Measurements from ENCODE around the gene HTR7. TPM values are rescaled to one million over a fixed set of nuclear protein-coding genes. Genes with fewer than 3 reads are reported as not detected.
A peak's percentile ranks its signal among the peaks of the same experiment; 100 is the strongest.

The HTR7 gene
- total RNA-seq, 1 experiment from 2014 or later: 0.62 TPM

DNA sequence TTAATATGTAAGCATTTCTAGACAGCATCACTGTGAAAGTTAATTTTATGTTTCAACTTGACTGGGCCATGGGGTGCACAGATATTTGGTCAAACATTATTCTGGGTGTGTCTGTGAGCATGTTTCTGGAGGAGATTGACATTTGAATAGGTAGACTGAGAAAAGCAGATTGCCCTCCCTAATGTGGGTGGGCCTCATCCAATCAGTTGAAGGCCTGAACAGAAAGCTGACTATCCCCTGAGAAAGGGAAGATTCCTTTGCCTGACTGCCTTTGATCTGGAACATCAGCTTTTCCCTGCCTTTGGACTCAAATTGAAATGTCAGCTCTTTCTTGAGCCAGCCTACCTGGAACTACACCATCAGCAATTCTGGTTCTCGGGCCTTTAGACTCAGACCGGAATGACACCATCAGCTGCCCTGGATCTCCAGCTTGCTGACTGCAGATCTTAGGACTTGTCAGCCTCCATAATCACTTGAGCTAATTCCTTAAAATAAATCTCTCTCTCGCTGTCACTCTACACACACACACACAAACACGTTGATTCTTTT is 8.3 kb upstream of the HTR7 start:
- no peak overlapping the region for H3K27ac ChIP-seq (ENCODE audit: low read length)
- H2AFZ ChIP-seq (ENCODE audit: low read length): no peak overlapping the region
- TF ChIP-seq, protein P1, sequence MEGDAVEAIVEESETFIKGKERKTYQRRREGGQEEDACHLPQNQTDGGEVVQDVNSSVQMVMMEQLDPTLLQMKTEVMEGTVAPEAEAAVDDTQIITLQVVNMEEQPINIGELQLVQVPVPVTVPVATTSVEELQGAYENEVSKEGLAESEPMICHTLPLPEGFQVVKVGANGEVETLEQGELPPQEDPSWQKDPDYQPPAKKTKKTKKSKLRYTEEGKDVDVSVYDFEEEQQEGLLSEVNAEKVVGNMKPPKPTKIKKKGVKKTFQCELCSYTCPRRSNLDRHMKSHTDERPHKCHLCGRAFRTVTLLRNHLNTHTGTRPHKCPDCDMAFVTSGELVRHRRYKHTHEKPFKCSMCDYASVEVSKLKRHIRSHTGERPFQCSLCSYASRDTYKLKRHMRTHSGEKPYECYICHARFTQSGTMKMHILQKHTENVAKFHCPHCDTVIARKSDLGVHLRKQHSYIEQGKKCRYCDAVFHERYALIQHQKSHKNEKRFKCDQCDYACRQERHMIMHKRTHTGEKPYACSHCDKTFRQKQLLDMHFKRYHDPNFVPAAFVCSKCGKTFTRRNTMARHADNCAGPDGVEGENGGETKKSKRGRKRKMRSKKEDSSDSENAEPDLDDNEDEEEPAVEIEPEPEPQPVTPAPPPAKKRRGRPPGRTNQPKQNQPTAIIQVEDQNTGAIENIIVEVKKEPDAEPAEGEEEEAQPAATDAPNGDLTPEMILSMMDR (conservative IDR thresholded peaks at IDR 0.05; ENCODE audit: low read depth, low read length): no peak
- TF ChIP-seq EZH2phosphoT487 (IDR thresholded peaks at IDR 0.05; ENCODE audit: borderline replicate concordance, low read length): no peak
- TF ChIP-seq EZH2 (IDR thresholded peaks at IDR 0.05; ENCODE audit: low read length, unreplicated experiment): no peak
- no peaks in the 10 kb centered on the region for H3K4me1 ChIP-seq (ENCODE audit: insufficient read depth, low read length)
- POLR2A ChIA-PET (ENCODE audit: unreplicated experiment): no interaction called here
- H3K27me3 ChIP-seq (ENCODE audit: low read length): no peaks in the 10 kb centered on the region
- no peaks in the 10 kb centered on the region for H4K20me1 ChIP-seq (ENCODE audit: low read length)
- H3K4me3 ChIP-seq (ENCODE audit: low read length): no peak overlapping the region
- ATAC-seq: no peak
- no peaks in the 10 kb centered on the region for H3K9me3 ChIP-seq (ENCODE audit: low read length)
- no peaks in the 10 kb centered on the region for H3F3A ChIP-seq (ENCODE audit: low read length, unreplicated experiment)
- H3K9ac ChIP-seq (ENCODE audit: low read length): no peak overlapping the region
- CTCF ChIA-PET: interaction anchor here (0.7 kb wide), 1 partner anchor 202 kb away, joined by 9 read pairs; no protein-coding TSS in a partner anchor
- DNase-seq: no peak
- no peaks in the 10 kb centered on the region for H3K9me2 ChIP-seq (replicated peaks; ENCODE audit: low read length)
- H3K4me2 ChIP-seq (ENCODE audit: low read length): no peak overlapping the region
- intact Hi-C loops (cut with micrococcal nuclease): no loop called here
- BruUV-seq (replicated peaks): no TSS peak
- no peaks in the 10 kb centered on the region for H3K79me2 ChIP-seq (ENCODE audit: low read length)
- H3K36me3 ChIP-seq (ENCODE audit: low read depth, low read length): no peaks in the 10 kb centered on the region

GRCh38 chr10:90865401-90865800 is 7.6 kb upstream of the HTR7 start:
- Histone ChIP-seq H3K79me2 (ENCODE audit: low read length) (no peaks in the 10 kb centered on the region), H3K4me2 (ENCODE audit: low read length) (no peak overlapping the region), H3K27me3 (ENCODE audit: low read length) (no peaks in the 10 kb centered on the region), H3K9me2 (replicated peaks; ENCODE audit: low read length) (no peaks in the 10 kb centered on the region), H3K4me3 (ENCODE audit: low read length) (no peak overlapping the region), H3F3A (ENCODE audit: low read length, unreplicated experiment) (no peaks in the 10 kb centered on the region), H3K36me3 (ENCODE audit: low read depth, low read length) (no peaks in the 10 kb centered on the region), H3K9ac (ENCODE audit: low read length) (no peak overlapping the region), H2AFZ (ENCODE audit: low read length) (no peak overlapping the region), H3K4me1 (ENCODE audit: insufficient read depth, low read length) (no peaks in the 10 kb centered on the region), H3K27ac (ENCODE audit: low read length) (no peak overlapping the region), H4K20me1 (ENCODE audit: low read length) (no peaks in the 10 kb centered on the region), H3K9me3 (ENCODE audit: low read length) (no peaks in the 10 kb centered on the region)
- ChIA-PET CTCF (interaction anchor here (0.7 kb wide), 1 partner anchor 202 kb away, joined by 9 read pairs; no protein-coding TSS in a partner anchor), POLR2A (ENCODE audit: unreplicated experiment) (no interaction called here)
- TF ChIP-seq, protein P1 (conservative IDR thresholded peaks at IDR 0.05; ENCODE audit: low read depth, low read length): peak; percentile 52
- TF ChIP-seq EZH2phosphoT487 (IDR thresholded peaks at IDR 0.05; ENCODE audit: borderline replicate concordance, low read length): no peak
- ATAC-seq (no peak), DNase-seq (peak; percentile 15)
- intact Hi-C loops (cut with micrococcal nuclease): no loop called here
- no TSS peak for BruUV-seq (replicated peaks)

DNA sequence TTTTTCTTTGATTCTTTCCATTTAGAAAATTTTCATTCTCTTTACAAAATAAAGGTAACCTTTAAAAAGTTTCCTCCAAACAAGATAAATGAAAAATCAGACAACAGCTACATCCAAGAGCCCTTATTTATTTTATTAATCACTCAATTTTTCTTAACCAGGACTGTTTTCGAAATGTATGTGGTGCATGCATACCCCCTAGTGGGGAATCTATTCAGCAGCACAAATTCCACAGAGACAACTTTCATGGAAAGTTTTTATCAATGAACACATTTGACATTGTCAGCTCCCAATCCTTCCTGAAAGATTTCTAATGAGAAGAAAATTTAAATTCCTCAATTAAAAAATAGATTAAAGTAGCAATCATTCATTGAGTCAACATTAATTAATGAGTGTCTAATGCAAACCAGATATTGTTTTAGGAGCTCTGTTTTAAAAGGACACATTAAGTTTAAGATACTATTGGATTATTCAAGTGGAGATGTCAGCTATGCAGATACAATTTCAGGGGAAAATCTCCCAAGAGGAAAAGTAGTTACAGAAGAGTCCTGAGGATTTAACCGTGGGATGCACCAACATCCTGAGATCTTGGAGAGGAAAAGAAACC is 5.2 kb upstream of the HTR7 start:
- CTCF ChIA-PET: interaction anchor here (0.5 to 0.9 kb wide), 3 partner anchors 16 to 387 kb away, joined by 3 to 6 read pairs (median 5); no protein-coding TSS in a partner anchor

More for the DNA sequence above, 5.2 kb upstream of the HTR7 start:
- Histone ChIP-seq H3K9ac (ENCODE audit: low read length) (no peak overlapping the region), H3F3A (ENCODE audit: low read length, unreplicated experiment) (no peaks in the 10 kb centered on the region), H2AFZ (ENCODE audit: low read length) (no peak overlapping the region), H4K20me1 (ENCODE audit: low read length) (no peaks in the 10 kb centered on the region), H3K9me3 (ENCODE audit: low read length) (no peaks in the 10 kb centered on the region), H3K27ac (ENCODE audit: low read length) (no peak overlapping the region), H3K36me3 (ENCODE audit: low read depth, low read length) (no peaks in the 10 kb centered on the region), H3K4me3 (ENCODE audit: low read length) (no peak overlapping the region), H3K79me2 (ENCODE audit: low read length) (no peaks in the 10 kb centered on the region), H3K4me1 (ENCODE audit: insufficient read depth, low read length) (peaks cover 20% of the 10 kb centered on the region), H3K27me3 (ENCODE audit: low read length) (no peaks in the 10 kb centered on the region), H3K9me2 (replicated peaks; ENCODE audit: low read length) (no peaks in the 10 kb centered on the region), H3K4me2 (ENCODE audit: low read length) (no peak overlapping the region)
- TF ChIP-seq EZH2 (IDR thresholded peaks at IDR 0.05; ENCODE audit: low read length, unreplicated experiment): no peak
- TF ChIP-seq, protein P1 (conservative IDR thresholded peaks at IDR 0.05; ENCODE audit: low read depth, low read length): peak; percentile 85
- no peak for TF ChIP-seq EZH2phosphoT487 (IDR thresholded peaks at IDR 0.05; ENCODE audit: borderline replicate concordance, low read length)
- ATAC-seq: no peak
- intact Hi-C loops (cut with micrococcal nuclease): loop anchor here (1.0 to 5.0 kb wide), 4 partner anchors 84 to 1070 kb away; no protein-coding TSS in a partner anchor
- no TSS peak for BruUV-seq (replicated peaks)
- DNase-seq: peak; percentile 66
- POLR2A ChIA-PET (ENCODE audit: unreplicated experiment): no interaction called here

Data from PC-3 (cell line).